Stimulated activated CD4-positive, alpha-beta T cell treated with anti-CD3 and anti-CD28 coated beads, Interleukin-1b, Interleukin-23, amount 100 ng/mL, for 24 hours (primary cell): Measurements from ENCODE around the gene BCR.
A peak's percentile ranks its signal among the peaks of the same experiment; 100 is the strongest.

Experiments
- DNase-seq, 4 experiments: peaks; one replicate each; pipeline ENCODE4 v3.0.0-alpha.2; 2020; ENCODE audit warnings: low read depth in 4 of 4, low spot score in 1 of 4

Gene BCR

DNA sequence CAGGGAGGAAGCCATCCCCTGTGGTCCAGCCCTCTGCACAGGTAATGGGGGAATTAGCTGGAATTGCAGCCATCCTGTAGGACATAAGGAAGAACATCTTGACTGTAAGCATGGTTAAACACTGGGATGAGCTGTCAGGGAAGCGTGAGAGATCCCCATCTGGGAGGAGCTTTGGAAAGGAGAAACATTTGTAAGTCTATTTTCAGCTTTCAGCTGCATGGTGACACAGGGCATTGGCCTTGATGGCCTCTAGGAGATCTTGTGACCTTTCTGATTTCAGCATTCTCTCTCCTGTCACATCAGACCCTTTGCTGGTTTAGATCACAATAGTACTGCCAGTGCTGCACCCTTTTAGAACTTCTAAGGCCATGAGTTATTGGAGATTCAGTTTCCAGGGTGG lies 47.1 kb downstream of the BCR start:
- DNase-seq = no peak

GRCh38 chr22:23228503-23228902 lies 48.2 kb downstream of the BCR start:
- DNase-seq = no peak

- DNase-seq = no peak
Observed at GRCh38 chr22:23229646-23230045, 49.3 kb downstream of the BCR start.

GRCh38 chr22:23230348-23231068 lies 50.2 kb downstream of the BCR start:
- DNase-seq = no peak

DNA sequence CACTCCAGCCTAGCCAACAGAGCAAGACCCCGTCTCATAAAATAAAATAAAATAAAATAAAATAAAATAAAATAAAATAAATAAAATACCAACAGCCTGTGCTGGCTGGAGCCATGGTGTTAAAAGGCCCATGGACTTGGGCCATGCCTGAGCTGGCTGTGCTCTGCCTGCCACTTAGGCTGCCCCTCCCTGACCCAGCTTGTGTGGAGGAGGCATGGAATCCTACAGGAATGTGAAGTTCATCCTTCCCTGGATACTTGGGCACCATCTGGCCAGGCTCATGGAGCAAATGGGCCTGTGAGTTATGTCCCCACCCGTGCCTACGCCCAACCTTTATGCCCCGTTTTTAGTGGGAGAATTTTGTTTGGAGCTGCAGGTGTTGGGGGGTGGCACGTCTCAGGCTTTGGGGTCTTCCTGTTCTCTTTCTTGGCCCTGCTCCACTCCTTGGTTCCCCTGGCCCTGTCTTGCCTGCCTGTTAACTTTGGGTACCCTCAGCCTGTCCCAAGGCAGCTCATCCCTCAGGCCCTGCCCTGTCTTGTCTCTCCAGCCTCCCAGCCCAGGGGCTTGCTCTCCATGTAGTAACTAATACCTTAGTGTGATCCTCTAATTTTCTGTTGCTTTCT lies 51.3 kb downstream of the BCR start:
- DNase-seq = no peak

DNA sequence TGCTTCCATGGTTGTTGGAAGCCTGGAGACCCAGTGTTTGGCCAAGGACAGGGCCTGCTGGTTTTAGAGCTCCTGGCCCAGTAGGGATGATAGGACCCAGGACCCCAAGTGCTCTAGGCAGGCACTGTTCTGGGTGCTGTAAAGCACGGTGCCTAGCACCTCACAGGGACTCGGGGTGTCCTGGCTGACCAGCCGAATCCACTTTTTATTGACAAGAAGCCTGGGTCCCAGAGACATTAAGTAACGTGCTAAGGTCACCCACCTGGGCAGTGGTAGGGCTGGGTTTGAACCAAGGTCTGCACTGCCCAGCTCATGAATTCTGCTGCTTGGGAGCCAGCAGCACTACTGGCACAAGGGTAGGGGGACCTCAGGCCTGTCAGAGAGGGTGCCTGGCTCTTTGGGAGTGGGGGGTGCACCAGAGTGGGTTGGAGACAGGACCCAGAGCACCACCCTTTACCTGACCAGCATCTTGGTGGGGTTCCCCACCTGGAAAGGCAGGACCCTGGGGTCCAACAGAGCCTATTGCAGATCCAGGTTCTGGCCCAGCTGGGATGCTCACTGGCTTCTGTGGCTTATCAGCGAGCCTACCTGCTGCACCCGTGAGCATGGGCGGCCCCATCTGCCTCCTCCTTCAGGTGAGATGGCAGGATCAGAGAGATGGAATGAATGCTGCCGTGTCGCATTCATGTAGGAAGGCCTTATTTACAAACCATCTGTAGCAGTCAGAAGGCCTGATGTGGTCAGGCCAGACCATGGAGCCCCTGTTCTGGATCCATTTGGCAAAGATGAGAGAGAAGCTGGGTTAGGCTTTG lies 52.0 kb downstream of the BCR start:
- DNase-seq = no peak

- no peak for DNase-seq
Observed at GRCh38 chr22:23233084-23233531, 52.8 kb downstream of the BCR start.

DNA sequence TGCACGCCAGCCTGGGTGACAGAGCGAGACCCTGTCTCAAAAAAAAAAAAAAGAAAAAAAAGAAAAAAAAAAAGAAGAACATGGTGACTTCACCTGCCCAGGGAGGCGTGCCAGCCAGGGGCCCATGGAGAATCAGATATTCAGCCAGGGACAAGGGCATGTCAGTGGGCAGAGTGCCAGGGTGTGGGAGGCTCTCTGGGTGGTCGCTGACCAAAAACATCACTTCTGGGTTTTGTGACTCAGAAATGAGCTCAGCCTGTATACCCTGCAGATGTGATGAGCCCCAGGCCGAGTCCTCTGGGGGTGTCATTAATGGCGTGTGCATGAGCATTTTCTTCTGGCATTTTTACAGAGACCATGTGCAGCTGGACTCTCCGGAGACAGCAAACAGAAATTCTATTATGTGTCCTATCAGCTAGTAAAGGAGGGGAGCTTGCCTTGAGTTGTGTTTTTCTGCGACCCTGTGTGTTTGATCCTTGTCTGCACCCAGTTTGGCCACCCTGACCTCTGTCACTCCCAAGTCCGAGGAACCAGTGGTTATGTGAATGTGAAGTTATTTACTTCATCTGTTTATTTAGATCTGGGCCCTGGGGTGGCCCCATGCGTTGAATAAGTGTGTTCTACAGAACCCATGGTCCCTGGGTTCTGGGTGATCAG lies 53.6 kb downstream of the BCR start:
- DNase-seq = peak in 2 of 4 experiments; percentile 31 to 62

DNA sequence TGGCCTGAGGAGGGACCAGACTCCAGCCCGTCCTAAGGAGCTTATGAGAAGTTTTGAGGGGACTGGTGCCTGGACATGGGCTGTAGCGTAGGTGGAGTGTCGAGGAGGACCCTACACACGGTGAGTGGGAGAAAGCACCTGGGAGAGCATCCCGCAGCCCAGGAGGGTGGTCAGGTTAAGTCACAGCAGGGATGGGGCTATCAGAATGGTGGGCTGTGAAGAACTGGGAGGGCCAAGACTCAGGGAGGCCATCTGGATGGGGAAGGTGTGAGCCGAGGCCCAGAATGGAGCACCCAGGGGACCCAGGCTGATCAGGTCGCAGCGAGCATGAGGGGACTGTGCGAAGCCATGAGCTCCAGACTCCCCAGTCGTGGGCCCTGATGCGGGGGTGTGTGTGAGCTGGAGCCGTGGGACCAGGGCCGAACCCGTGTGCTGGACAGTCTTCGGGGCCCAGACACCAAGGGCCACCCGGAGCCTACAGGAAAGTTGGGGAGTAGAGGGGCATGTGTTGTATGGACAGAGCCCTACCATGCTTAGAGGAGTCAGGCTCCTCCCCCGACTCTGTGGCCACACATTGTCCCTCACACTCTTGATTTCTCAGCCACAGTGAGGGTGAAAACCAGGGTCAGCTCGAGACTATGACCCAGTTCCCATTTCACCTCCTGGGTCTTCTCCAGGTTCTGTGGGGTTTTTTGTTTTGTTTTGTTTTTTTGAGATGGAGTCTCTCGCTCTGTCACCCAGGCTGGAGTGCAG lies 54.3 kb downstream of the BCR start:
- DNase-seq = no peak

DNA sequence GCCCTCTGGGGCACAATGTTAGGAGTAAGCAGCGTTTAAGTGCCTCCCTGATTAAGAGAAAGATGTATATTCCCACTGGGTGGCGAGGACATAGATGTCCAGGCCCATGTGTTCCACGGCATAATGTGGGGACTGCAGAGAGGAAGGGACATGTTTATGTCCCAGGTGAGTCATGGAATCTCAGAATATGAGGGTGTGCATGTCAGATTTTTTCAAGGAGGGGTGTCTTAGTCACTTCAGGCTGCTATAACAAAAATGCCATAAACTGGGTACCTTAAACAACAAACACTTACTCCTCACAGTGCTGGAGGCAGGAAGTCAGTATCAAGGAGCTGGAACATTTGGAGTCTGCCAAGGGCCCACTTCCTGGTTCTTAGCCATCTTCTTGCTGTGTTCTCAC lies 55.1 kb downstream of the BCR start:
- DNase-seq = no peak

GRCh38 chr22:23236026-23236425 lies 55.7 kb downstream of the BCR start:
- DNase-seq = no peak

- no peak for DNase-seq
Observed at GRCh38 chr22:23236440-23237184, 56.3 kb downstream of the BCR start.

GRCh38 chr22:23237201-23237798 lies 57.0 kb downstream of the BCR start:
- DNase-seq = no peak

- DNase-seq = no peak
Observed at GRCh38 chr22:23237841-23238240, 57.5 kb downstream of the BCR start.

DNA sequence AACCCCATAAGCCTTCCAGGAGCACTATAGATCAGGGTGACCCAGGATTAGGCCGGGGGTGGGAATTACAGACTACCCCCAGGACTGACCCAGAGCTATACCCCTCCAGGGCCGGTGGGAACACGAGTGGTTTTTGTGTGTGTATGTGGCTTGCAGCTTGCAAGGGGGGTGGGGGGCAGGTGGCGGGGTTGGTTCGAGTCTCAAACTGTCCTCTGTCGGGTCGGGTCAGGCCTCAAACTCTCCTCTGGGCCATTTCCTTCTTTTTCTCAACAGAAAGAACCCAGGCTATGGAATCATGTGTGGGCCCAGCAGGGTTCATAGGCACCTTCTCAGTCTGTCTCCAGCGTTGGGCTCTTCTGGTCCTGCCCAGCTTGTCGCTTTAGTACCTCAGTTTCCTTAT lies 58.4 kb downstream of the BCR start:
- DNase-seq = no peak

GRCh38 chr22:23239429-23239828 lies 59.1 kb downstream of the BCR start:
- DNase-seq = no peak

DNA sequence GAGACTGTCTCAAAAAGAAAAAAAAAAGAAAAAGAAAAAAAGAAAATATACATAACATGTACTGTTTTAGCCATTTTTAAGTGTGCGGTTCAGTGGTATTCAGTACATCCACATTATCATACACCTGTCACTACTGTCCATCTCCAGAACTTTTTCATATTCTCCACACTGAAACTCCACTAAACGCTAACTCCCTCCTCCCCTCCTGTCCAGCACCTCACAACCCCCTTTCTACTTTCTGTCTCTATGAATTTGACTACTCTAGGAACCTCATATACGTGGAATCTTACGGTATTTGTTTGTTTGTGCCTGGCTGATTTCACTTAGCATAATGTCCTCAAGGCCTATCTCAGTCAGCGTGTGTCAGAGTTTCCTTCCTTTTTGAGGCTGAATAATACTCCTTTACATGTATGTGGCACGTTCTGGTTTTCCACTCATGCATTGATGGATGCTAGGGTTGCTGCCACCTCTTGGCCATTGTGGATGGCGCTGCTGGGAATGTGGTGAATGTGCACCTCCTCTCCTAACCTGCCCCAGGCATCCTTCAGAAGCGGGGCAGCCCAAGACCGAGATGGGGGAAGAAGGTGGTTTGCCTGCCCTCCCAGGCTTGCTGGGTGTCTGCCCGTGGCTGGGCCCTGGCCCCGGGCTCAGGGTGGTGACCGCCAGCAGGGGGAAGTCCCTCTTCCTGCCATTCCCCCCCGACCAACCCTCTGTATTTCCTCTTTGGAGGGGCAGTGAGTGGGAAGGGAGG lies 60.5 kb downstream of the BCR start:
- no peak for DNase-seq

DNA sequence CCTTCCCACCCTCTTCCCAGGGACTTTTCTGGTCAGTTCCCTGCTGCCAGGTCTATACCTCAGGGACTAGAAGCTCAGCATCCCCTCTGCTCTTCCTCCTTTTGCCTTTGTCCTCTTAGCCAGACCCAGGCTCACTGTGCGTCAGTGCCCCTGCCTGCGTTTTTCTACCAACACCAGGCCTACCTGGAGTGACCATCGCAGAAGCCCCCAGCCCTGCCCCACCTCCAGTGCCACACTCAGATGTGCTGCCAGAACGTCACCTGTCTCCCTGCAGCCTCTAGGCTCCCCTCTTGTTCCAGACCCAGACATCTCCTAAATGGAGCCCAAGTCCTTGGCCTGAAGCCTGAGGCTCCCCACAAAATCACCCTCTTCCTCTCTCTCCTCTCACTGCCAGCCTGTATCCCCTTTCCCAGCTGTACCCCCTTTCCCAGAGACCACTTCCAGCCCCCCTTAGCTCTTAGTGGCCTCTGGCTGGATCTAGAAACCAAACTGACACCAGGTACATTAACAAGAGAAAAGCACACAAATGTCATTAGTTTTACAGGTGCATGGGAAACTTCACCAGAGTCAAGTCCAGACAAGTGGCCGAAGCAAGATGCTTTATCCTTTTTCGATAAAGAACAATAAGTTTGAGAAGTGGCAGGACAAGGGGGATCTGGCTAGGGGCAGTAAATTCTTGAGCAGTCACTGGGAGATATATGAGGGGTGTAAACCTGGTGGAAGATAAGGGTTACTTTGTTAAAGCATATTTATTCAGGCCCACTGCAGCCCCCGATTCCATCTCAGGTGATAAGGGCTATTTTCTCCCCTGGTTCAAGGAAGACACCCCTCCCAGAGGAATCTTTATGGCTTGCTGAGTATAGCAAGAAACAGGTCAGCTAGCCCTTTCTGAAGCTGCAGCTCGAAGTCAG lies 61.5 kb downstream of the BCR start:
- no peak for DNase-seq
